Measurements from ENCODE around the gene LAG3.

The LAG3 gene

DNA sequence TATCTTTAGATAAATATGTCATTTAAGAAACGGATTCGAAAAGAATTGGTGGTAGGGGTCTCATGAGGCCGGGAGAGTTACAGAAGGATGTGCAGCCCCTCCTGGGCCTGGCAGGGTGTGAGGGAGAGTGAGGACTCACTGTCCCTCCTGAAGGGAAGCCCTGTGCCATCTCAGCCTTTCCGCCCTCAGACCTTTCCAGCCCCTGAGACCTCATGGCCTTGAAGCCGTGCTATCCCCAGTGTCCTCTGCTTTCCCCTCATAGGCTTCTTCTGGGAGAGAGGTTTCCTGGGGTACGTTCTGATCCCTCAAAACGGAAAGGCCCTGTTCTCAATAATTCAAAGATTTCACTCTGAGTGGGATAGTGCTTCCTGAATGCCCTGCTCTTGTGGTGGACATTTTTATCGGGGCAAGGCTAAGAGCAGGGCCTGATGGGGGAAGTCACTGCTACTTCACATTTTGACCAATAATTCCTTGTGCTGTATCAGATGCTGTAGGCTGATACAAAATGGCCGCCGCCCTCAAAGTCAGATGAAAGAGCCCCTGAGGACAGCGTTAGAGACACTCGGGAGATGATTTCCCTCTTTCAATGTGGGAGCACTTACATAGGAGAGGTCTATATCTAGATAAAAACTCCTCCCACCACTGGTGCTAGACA, 18.3 kb downstream of the LAG3 start:
- TF ChIP-seq, protein P1, sequence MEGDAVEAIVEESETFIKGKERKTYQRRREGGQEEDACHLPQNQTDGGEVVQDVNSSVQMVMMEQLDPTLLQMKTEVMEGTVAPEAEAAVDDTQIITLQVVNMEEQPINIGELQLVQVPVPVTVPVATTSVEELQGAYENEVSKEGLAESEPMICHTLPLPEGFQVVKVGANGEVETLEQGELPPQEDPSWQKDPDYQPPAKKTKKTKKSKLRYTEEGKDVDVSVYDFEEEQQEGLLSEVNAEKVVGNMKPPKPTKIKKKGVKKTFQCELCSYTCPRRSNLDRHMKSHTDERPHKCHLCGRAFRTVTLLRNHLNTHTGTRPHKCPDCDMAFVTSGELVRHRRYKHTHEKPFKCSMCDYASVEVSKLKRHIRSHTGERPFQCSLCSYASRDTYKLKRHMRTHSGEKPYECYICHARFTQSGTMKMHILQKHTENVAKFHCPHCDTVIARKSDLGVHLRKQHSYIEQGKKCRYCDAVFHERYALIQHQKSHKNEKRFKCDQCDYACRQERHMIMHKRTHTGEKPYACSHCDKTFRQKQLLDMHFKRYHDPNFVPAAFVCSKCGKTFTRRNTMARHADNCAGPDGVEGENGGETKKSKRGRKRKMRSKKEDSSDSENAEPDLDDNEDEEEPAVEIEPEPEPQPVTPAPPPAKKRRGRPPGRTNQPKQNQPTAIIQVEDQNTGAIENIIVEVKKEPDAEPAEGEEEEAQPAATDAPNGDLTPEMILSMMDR (IDR thresholded peaks at IDR 0.05; ENCODE audit: low read depth, low read length, missing control alignments): no peak
- H3K4me3 ChIP-seq (ENCODE audit: low read depth, low read length): no peak overlapping the region
- DNase-seq (ENCODE audit: low read depth): no peak

DNA sequence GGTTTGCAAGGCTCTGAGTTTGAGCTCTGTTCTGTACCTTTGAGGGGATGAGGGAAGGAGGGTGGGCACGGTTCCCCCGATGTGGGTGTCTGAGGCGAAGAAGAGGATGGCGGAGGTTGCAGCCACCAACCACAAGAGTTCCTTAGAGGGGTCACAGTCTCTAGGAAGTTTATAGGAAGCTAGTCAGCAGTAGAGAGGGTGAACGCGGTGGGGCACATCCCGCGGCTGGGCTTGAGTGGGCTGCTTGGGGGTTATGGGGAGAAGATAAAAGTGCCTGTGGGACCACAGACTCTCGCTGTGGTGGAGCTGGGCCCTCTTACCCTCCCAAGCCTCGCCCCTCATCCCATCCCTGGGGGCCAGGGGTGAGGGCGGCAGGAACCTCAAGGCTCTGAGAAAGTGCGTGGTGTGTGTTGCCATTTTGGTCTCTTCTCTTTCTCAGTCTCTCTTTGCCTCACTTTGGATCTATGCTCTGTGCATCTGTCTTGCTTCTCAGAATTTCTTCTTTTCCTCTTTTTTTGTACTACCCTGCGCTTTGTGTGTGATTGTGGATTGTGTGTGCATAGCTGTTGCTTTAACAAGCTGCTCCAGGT, 19.7 kb downstream of the LAG3 start:
- no peak for DNase-seq (ENCODE audit: low read depth)
- H3K4me3 ChIP-seq (ENCODE audit: low read depth, low read length): no peak overlapping the region
- TF ChIP-seq, protein P1 (IDR thresholded peaks at IDR 0.05; ENCODE audit: low read depth, low read length, missing control alignments): no peak

DNA sequence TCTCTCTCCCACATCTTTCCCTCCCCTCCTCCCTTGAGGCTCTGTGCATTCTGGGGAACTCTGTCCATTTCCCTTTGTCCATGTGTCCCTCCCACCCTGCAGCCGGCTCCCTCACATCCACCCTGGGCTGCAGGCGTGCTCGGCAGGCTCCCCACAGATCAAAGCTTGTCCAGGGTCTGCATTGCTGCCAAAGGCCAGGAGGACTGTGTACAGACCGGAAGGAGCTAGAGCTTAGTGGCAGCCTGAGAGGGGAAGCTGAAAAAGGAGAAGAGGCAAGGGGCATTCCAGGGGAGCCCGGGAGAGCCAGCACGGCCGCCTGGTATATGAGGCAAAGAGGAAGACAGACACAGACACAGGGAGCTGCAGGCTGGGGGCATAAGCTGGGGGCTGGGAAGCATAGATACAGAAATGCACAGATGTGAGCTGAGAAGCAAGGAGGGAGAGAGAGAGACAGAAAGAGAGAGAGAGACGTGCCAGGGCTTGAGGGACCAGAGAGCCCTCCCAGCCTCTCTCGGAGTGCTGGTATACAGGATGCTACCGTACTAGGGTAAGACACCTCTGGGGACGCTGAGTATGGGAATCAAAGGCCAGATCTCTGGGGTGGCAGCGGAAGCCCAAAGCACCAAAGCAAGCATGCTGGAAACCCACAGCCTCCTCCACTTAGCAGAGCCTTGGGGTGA, 20.3 kb downstream of the LAG3 start:
- no peak overlapping the region for H3K4me3 ChIP-seq (ENCODE audit: low read depth, low read length)
- TF ChIP-seq, protein P1 (IDR thresholded peaks at IDR 0.05; ENCODE audit: low read depth, low read length, missing control alignments): no peak
- DNase-seq (ENCODE audit: low read depth): no peak

DNA sequence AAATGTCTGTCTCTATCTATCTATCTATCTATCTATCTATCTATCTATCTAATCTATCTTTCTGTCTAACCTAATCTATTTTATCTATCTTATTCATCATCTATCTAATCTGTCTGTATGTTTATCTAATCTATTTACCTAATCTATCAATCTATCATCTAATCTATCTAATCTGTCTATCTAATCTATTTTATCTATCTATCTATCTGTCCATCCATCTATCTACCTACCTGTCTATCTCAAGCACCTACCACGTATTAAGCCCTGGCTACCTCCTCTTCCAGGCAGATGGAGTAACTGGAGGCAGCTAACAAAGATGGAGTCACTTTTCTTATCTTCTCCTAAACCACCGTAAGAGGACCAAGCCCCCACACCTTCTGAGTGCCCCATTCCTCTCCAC, 22.8 kb downstream of the LAG3 start:
- no peak overlapping the region for H3K4me3 ChIP-seq (ENCODE audit: low read depth, low read length)
- TF ChIP-seq, protein P1 (IDR thresholded peaks at IDR 0.05; ENCODE audit: low read depth, low read length, missing control alignments): no peak
- no peak for DNase-seq (ENCODE audit: low read depth)

DNA sequence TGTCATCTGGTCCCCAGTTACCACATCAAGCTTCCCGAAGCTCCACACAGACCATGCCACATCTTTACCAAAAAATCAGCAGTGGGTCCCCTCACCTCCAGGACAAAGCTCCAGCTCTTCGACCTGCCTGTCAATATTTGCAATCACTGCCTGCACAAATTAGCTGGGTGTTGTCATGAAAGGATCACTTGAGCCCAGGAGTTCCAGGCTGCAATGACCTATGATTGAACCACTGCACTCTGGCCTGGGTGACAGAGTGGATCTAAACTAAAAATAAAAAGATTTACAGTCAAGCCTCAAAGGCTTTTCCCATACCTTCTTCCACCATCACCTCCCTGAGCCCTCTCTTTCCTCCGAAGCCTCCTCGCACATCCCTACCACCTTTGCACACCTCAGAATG, 24.3 kb downstream of the LAG3 start:
- no peak overlapping the region for H3K4me3 ChIP-seq (ENCODE audit: low read depth, low read length)
- TF ChIP-seq, protein P1 (IDR thresholded peaks at IDR 0.05; ENCODE audit: low read depth, low read length, missing control alignments): no peak
- DNase-seq (ENCODE audit: low read depth): no peak

DNA sequence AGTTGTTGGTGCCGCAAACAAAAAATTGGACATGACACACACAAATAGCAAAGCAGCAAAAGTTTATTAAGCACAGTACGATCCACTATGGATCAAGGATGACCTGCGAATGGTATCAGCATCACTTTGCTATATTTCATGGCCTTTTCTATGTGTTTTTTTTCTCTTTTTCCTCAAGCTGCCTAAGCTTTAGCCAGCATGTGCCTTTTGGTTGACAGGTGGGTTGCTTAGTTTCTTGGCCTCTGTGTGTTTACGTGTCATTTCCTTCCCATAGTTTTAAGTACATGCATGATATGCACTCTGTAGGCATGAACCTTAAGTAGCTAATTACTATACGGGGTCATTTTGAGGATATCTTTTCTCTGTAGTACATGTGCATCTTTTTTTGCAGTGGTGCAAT, 26.8 kb downstream of the LAG3 start:
- TF ChIP-seq, protein P1 (IDR thresholded peaks at IDR 0.05; ENCODE audit: low read depth, low read length, missing control alignments): no peak
- no peak overlapping the region for H3K4me3 ChIP-seq (ENCODE audit: low read depth, low read length)
- DNase-seq (ENCODE audit: low read depth): no peak

Data from GM12864 (cell line).